T-helper 2 cell treated with Interferon-gamma antibody and Interleukin-4, amounts not matched to agents 100 ng/mL and 5 ng/mL, for 36 hours (primary cell): Measurements from ENCODE around the gene PUM2. TPM values are rescaled to one million over a fixed set of nuclear protein-coding genes. Genes with fewer than 3 reads are reported as not detected.

Experiments used
- intact Hi-C: fragments of 100-400 bp; cut with micrococcal nuclease; formaldehyde crosslinking; loops from one replicate; pipeline ENCODE4 v1.15.1; 2023
- total RNA-seq: library from RNA; stranded (reverse); gene quantifications from 2 replicates; pipeline ENCODE4 v1.2.3, GENCODE V29; 2022

Gene PUM2
- total RNA-seq, 1 donor from 2014 or later = 127 TPM

- intact Hi-C loops = no loop called here
Observed at GRCh38 chr2:20203521-20204225, 147.0 kb downstream of the PUM2 start.

- intact Hi-C loops = no loop called here
Observed at GRCh38 chr2:20203072-20203471, 147.6 kb downstream of the PUM2 start.

- intact Hi-C loops = no loop called here
Observed at GRCh38 chr2:20201671-20202070, 149.0 kb downstream of the PUM2 start.

- intact Hi-C loops = no loop called here
Observed at GRCh38 chr2:20200697-20201555, 149.7 kb downstream of the PUM2 start.

GRCh38 chr2:20199633-20200270, 150.9 kb downstream of the PUM2 start:
- intact Hi-C loops = no loop called here

- intact Hi-C loops = no loop called here
Observed at GRCh38 chr2:20198796-20199632, 151.6 kb downstream of the PUM2 start.

Other genes with a start within 250 kb of the PUM2 start
- gene SDC1, start 125.7 kb downstream of the PUM2 start, total RNA-seq = 0.14 TPM in 1 of 2 replicates, not detected in the other
- 2.8 and 2.9 TPM in 2 replicates for gene RHOB, start 96.2 kb upstream of the PUM2 start, total RNA-seq